Stimulated activated CD8-positive, alpha-beta memory T cell treated with anti-CD3 and anti-CD28 coated beads, Interleukin-2, amount 100 ng/mL, for 1 hour (primary cell): Measurements from ENCODE around the gene CPT1A.

Experiments used
- DNase-seq, 2 donors: peaks; one replicate each; pipeline ENCODE4 v3.0.0-alpha.2; 2020; ENCODE audit warnings: low read depth in 2 of 2

Gene CPT1A

GRCh38 chr11:68831124-68831523, 10.6 kb downstream of the CPT1A start:
- no peak for DNase-seq

- no peak for DNase-seq
These were observed 12.1 kb downstream of the CPT1A start for GRCh38 chr11:68829581-68829980.

GRCh38 chr11:68828957-68829356, 12.8 kb downstream of the CPT1A start:
- DNase-seq: no peak

- DNase-seq: no peak
These were observed 13.4 kb downstream of the CPT1A start for GRCh38 chr11:68828155-68828931.

- no peak for DNase-seq
These were observed 14.0 kb downstream of the CPT1A start for GRCh38 chr11:68827733-68828132.

GRCh38 chr11:68826726-68827125, 15.0 kb downstream of the CPT1A start:
- no peak for DNase-seq

- DNase-seq: peak in 1 of 2 donors; percentile 55
These were observed 16.1 kb downstream of the CPT1A start for GRCh38 chr11:68825571-68825970.

- no peak for DNase-seq
These were observed 19.2 kb downstream of the CPT1A start for GRCh38 chr11:68822546-68822945.

- no peak for DNase-seq
These were observed 20.0 kb downstream of the CPT1A start for GRCh38 chr11:68821670-68822069.

GRCh38 chr11:68819362-68819761, 22.4 kb downstream of the CPT1A start:
- no peak for DNase-seq

GRCh38 chr11:68818181-68818580, 23.5 kb downstream of the CPT1A start:
- DNase-seq: no peak

- no peak for DNase-seq
These were observed 24.2 kb downstream of the CPT1A start for GRCh38 chr11:68817554-68817953.

- DNase-seq: no peak
These were observed 24.7 kb downstream of the CPT1A start for GRCh38 chr11:68816917-68817419.

GRCh38 chr11:68816251-68816776, 25.4 kb downstream of the CPT1A start:
- no peak for DNase-seq

- no peak for DNase-seq
These were observed 27.9 kb downstream of the CPT1A start for GRCh38 chr11:68813773-68814172.

- DNase-seq: no peak
These were observed 29.2 kb downstream of the CPT1A start for GRCh38 chr11:68812526-68812925.

- no peak for DNase-seq
These were observed 31.6 kb downstream of the CPT1A start for GRCh38 chr11:68810164-68810563.

GRCh38 chr11:68809506-68809905, 32.2 kb downstream of the CPT1A start:
- no peak for DNase-seq

GRCh38 chr11:68808787-68809186, 32.9 kb downstream of the CPT1A start:
- DNase-seq: no peak

- no peak for DNase-seq
These were observed 34.5 kb downstream of the CPT1A start for GRCh38 chr11:68806931-68807844.

GRCh38 chr11:68804786-68805185, 36.9 kb downstream of the CPT1A start:
- DNase-seq: no peak

GRCh38 chr11:68803766-68804165, 38.0 kb downstream of the CPT1A start:
- DNase-seq: no peak
